Measurements from ENCODE around the gene COL1A2. TPM values are rescaled to one million over a fixed set of nuclear protein-coding genes. Genes with fewer than 3 reads are reported as not detected.
A peak's percentile ranks its signal among the peaks of the same experiment; 100 is the strongest.

The COL1A2 gene
- total and polyA plus RNA-seq, 2 experiments from 2014 or later: 1,836 to 2,200 TPM

DNA sequence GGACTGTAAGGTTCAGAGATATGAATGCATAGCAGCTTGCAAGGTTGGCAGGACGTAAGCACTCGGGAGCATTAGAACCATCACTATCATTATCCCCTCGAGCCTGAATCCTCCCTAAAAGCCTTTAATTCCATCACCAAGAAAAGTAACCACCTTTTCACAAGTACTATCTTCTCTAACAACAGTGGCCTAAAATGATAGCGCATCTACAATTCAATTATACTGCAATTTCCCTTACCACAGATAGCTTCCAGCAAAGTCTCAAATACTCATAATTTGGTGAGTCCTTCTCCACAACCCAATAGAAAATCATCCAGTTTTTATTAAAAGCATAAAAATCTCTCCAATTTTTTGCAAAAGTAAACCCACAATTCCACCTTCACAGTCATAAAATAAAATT, 42.0 kb downstream of the COL1A2 start:
- Histone ChIP-seq H3K27ac (no peak overlapping the region), H3K36me3 (replicated peaks; ENCODE audit: insufficient read depth, low read depth) (no peaks in the 10 kb centered on the region), H3K79me2 (no peaks in the 10 kb centered on the region), H3K9me3 (ENCODE audit: low read depth) (no peaks in the 10 kb centered on the region), H3K27me3 (no peaks in the 10 kb centered on the region), H4K20me1 (ENCODE audit: insufficient read depth, poor library complexity, severe bottlenecking) (no peaks in the 10 kb centered on the region), H3K4me2 (no peak overlapping the region), H3K9me2 (replicated peaks; ENCODE audit: insufficient read depth) (no peaks in the 10 kb centered on the region), H2AFZ (no peak overlapping the region), H3K4me1 (ENCODE audit: insufficient read depth) (peaks cover 15% of the 10 kb centered on the region), H3K4me3 (no peak overlapping the region)
- no peak for DNase-seq (ENCODE audit: low spot score)
- TF ChIP-seq EZH2phosphoT487 (IDR thresholded peaks at IDR 0.05; ENCODE audit: low read depth, severe bottlenecking, unreplicated experiment): no peak
- TF ChIP-seq EZH2 (IDR thresholded peaks at IDR 0.05; ENCODE audit: borderline replicate concordance): no peak
- TF ChIP-seq, protein P1, sequence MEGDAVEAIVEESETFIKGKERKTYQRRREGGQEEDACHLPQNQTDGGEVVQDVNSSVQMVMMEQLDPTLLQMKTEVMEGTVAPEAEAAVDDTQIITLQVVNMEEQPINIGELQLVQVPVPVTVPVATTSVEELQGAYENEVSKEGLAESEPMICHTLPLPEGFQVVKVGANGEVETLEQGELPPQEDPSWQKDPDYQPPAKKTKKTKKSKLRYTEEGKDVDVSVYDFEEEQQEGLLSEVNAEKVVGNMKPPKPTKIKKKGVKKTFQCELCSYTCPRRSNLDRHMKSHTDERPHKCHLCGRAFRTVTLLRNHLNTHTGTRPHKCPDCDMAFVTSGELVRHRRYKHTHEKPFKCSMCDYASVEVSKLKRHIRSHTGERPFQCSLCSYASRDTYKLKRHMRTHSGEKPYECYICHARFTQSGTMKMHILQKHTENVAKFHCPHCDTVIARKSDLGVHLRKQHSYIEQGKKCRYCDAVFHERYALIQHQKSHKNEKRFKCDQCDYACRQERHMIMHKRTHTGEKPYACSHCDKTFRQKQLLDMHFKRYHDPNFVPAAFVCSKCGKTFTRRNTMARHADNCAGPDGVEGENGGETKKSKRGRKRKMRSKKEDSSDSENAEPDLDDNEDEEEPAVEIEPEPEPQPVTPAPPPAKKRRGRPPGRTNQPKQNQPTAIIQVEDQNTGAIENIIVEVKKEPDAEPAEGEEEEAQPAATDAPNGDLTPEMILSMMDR (IDR thresholded peaks at IDR 0.05; ENCODE audit: poor library complexity): no peak
- 76% methylated on average over 4 of the region's 4 CpGs for WGBS (ENCODE audit: low lambda C conversion rate, missing lambda C conversion rate)

- Histone ChIP-seq H4K20me1 (ENCODE audit: insufficient read depth, poor library complexity, severe bottlenecking) (no peaks in the 10 kb centered on the region), H3K4me3 (no peak overlapping the region), H3K27ac (peak overlapping the region; percentile 74), H2AFZ (no peak overlapping the region), H3K9me3 (ENCODE audit: low read depth) (no peaks in the 10 kb centered on the region), H3K79me2 (no peaks in the 10 kb centered on the region), H3K4me1 (ENCODE audit: insufficient read depth) (peaks cover 17% of the 10 kb centered on the region), H3K36me3 (replicated peaks; ENCODE audit: insufficient read depth, low read depth) (no peaks in the 10 kb centered on the region), H3K27me3 (no peaks in the 10 kb centered on the region), H3K4me2 (peak overlapping the region; percentile 55), H3K9me2 (replicated peaks; ENCODE audit: insufficient read depth) (no peaks in the 10 kb centered on the region)
- WGBS (ENCODE audit: low lambda C conversion rate, missing lambda C conversion rate): 66% methylated on average over 3 of the region's 3 CpGs
- no peak for DNase-seq (ENCODE audit: low spot score)
- TF ChIP-seq EZH2phosphoT487 (IDR thresholded peaks at IDR 0.05; ENCODE audit: low read depth, severe bottlenecking, unreplicated experiment) (no peak), EZH2 (IDR thresholded peaks at IDR 0.05; ENCODE audit: borderline replicate concordance) (no peak)
- TF ChIP-seq, protein P1 (IDR thresholded peaks at IDR 0.05; ENCODE audit: poor library complexity): no peak
Measured at GRCh38 chr7:94439893-94440381, 45.2 kb downstream of the COL1A2 start.

- H3K79me2 ChIP-seq: no peaks in the 10 kb centered on the region
- H3K4me3 ChIP-seq: no peak overlapping the region
- peak; percentile 43 for DNase-seq (ENCODE audit: low spot score)
- no peaks in the 10 kb centered on the region for H3K9me3 ChIP-seq (ENCODE audit: low read depth)
- no peaks in the 10 kb centered on the region for H3K27me3 ChIP-seq
- H4K20me1 ChIP-seq (ENCODE audit: insufficient read depth, poor library complexity, severe bottlenecking): no peaks in the 10 kb centered on the region
- peak overlapping the region; percentile 55 for H3K4me2 ChIP-seq
- peaks cover 20% of the 10 kb centered on the region for H3K4me1 ChIP-seq (ENCODE audit: insufficient read depth)
- peak overlapping the region; percentile 74 for H3K27ac ChIP-seq
- no peak overlapping the region for H2AFZ ChIP-seq
- 52% methylated on average over 7 of the region's 7 CpGs for WGBS (ENCODE audit: low lambda C conversion rate, missing lambda C conversion rate)
- TF ChIP-seq EZH2phosphoT487 (IDR thresholded peaks at IDR 0.05; ENCODE audit: low read depth, severe bottlenecking, unreplicated experiment): no peak
- TF ChIP-seq, protein P1 (IDR thresholded peaks at IDR 0.05; ENCODE audit: poor library complexity): no peak
- no peak for TF ChIP-seq EZH2 (IDR thresholded peaks at IDR 0.05; ENCODE audit: borderline replicate concordance)
- no peaks in the 10 kb centered on the region for H3K36me3 ChIP-seq (replicated peaks; ENCODE audit: insufficient read depth, low read depth)
- no peaks in the 10 kb centered on the region for H3K9me2 ChIP-seq (replicated peaks; ENCODE audit: insufficient read depth)
Measured at GRCh38 chr7:94440451-94441039, 45.9 kb downstream of the COL1A2 start.

Measured in hepatocyte (in vitro differentiated cells).